ENCODE results near the gene MXD3.

MXD3 gene

GRCh38 chr5:177357459-177358351, 46.0 kb upstream of the MXD3 start, which contains the start of gene RGS14:
Gene RGS14 (plus strand): TSS chr5:177357924. CDS start chr5:177358025, 101 bp downstream.
- TF ChIP-seq ZNF70 (CRISPR knock-in tag; IDR thresholded peaks at IDR 0.05) (no peak), TOX (CRISPR knock-in tag; IDR thresholded peaks at IDR 0.05; ENCODE audit: borderline replicate concordance) (no peak), SNAI2 (CRISPR knock-in tag; IDR thresholded peaks at IDR 0.05) (no peak), ESRRG (CRISPR knock-in tag; IDR thresholded peaks at IDR 0.05) (no peak), CREB5 (CRISPR knock-in tag; IDR thresholded peaks at IDR 0.05; ENCODE audit: low read depth) (no peak), GLIS3 (CRISPR knock-in tag; IDR thresholded peaks at IDR 0.05) (no peak), ZNF8 (CRISPR knock-in tag; IDR thresholded peaks at IDR 0.05) (no peak), PATZ1 (CRISPR knock-in tag; IDR thresholded peaks at IDR 0.05; ENCODE audit: borderline replicate concordance) (no peak), TSHZ2 (CRISPR knock-in tag; IDR thresholded peaks at IDR 0.05) (no peak), POU6F1 (CRISPR knock-in tag; IDR thresholded peaks at IDR 0.05; ENCODE audit: borderline replicate concordance, low read depth) (no peak), CSDC2 (CRISPR knock-in tag; IDR thresholded peaks at IDR 0.05) (no peak), ZFP3 (CRISPR knock-in tag; IDR thresholded peaks at IDR 0.05) (no peak), PPARA (CRISPR knock-in tag; IDR thresholded peaks at IDR 0.05; ENCODE audit: borderline replicate concordance) (no peak), ZNF565 (CRISPR knock-in tag; conservative IDR thresholded peaks at IDR 0.05; ENCODE audit: low read depth) (no peak), TCF4 (CRISPR knock-in tag; IDR thresholded peaks at IDR 0.05; ENCODE audit: borderline replicate concordance) (no peak), ISL1 (CRISPR knock-in tag; IDR thresholded peaks at IDR 0.05) (no peak), ZFP30 (CRISPR knock-in tag; IDR thresholded peaks at IDR 0.05) (no peak), ZC3H10 (CRISPR knock-in tag; IDR thresholded peaks at IDR 0.05) (no peak), OSR1 (CRISPR knock-in tag; IDR thresholded peaks at IDR 0.05) (no peak)
- ATAC-seq = peak; percentile 75

GRCh38 chr5:177357146-177357458, 45.4 kb upstream of the MXD3 start:
- no peak for ATAC-seq
- no peak for TF ChIP-seq CSDC2 (CRISPR knock-in tag; IDR thresholded peaks at IDR 0.05)
- no peak for TF ChIP-seq POU6F1 (CRISPR knock-in tag; IDR thresholded peaks at IDR 0.05; ENCODE audit: borderline replicate concordance, low read depth)
- no peak for TF ChIP-seq ZNF565 (CRISPR knock-in tag; conservative IDR thresholded peaks at IDR 0.05; ENCODE audit: low read depth)
- TF ChIP-seq ZFP3 (CRISPR knock-in tag; IDR thresholded peaks at IDR 0.05) = no peak
- no peak for TF ChIP-seq ZNF8 (CRISPR knock-in tag; IDR thresholded peaks at IDR 0.05)
- TF ChIP-seq TOX (CRISPR knock-in tag; IDR thresholded peaks at IDR 0.05; ENCODE audit: borderline replicate concordance) = no peak
- TF ChIP-seq ISL1 (CRISPR knock-in tag; IDR thresholded peaks at IDR 0.05) = no peak
- no peak for TF ChIP-seq ZFP30 (CRISPR knock-in tag; IDR thresholded peaks at IDR 0.05)
- TF ChIP-seq ZNF70 (CRISPR knock-in tag; IDR thresholded peaks at IDR 0.05) = no peak
- TF ChIP-seq ZC3H10 (CRISPR knock-in tag; IDR thresholded peaks at IDR 0.05) = no peak
- TF ChIP-seq ARNTL (CRISPR knock-in tag; IDR thresholded peaks at IDR 0.05; ENCODE audit: borderline replicate concordance, low read depth) = no peak
- TF ChIP-seq CREB5 (CRISPR knock-in tag; IDR thresholded peaks at IDR 0.05; ENCODE audit: low read depth) = no peak
- no peak for TF ChIP-seq CSRNP3 (CRISPR knock-in tag; IDR thresholded peaks at IDR 0.05)
- no peak for TF ChIP-seq GLIS3 (CRISPR knock-in tag; IDR thresholded peaks at IDR 0.05)
- no peak for TF ChIP-seq BACH2 (CRISPR knock-in tag; IDR thresholded peaks at IDR 0.05; ENCODE audit: borderline replicate concordance)
- TF ChIP-seq TCF4 (CRISPR knock-in tag; IDR thresholded peaks at IDR 0.05; ENCODE audit: borderline replicate concordance) = no peak
- no peak for TF ChIP-seq PATZ1 (CRISPR knock-in tag; IDR thresholded peaks at IDR 0.05; ENCODE audit: borderline replicate concordance)
- TF ChIP-seq OSR1 (CRISPR knock-in tag; IDR thresholded peaks at IDR 0.05) = no peak
- no peak for TF ChIP-seq SNAI2 (CRISPR knock-in tag; IDR thresholded peaks at IDR 0.05)
